ENCODE results near the gene ARID1B. TPM values are rescaled to one million over a fixed set of nuclear protein-coding genes. Genes with fewer than 3 reads are reported as not detected.
A peak's percentile ranks its signal among the peaks of the same experiment; 100 is the strongest.

Gene ARID1B
- total RNA-seq, 1 experiment from 2014 or later = 86.3 TPM

DNA sequence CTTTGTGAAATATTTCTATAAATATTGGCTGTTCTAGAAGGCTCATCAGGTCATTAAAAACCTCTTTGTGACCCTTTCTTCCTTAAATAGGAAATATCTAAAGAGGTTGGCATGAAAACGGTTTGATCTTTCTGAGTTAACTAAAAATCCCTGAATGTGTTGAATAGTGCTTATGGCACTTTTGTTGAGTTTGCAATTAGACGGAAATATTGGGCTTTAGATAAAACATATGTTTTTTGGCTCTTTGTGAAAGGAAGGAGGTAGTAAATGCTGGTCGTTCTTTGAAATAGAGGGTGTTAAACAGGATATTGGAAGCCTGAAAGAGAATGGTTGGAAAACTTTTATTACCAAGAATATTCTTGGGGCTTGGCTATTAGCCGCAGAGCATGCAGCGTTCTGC lies 163.0 kb downstream of the ARID1B start:
- intact Hi-C loops (cut with micrococcal nuclease; ENCODE audit: unreplicated experiment) = no loop called here
- Histone ChIP-seq H3K4me3 (ENCODE audit: low read depth, low read length, poor library complexity, severe bottlenecking) (no peak overlapping the region), H3K36me3 (ENCODE audit: insufficient read depth, low read length, poor library complexity, severe bottlenecking) (peaks cover 3% of the 10 kb centered on the region), H3K27ac (ENCODE audit: low read depth, low read length, poor library complexity, severe bottlenecking) (no peak overlapping the region), H3K4me1 (ENCODE audit: insufficient read depth, low read length, poor library complexity, severe bottlenecking) (peaks cover 12% of the 10 kb centered on the region), H3K9me3 (ENCODE audit: low read depth, low read length, poor library complexity, severe bottlenecking) (no peaks in the 10 kb centered on the region), H3K27me3 (replicated peaks; ENCODE audit: insufficient read depth, low read depth, low read length, poor library complexity) (no peaks in the 10 kb centered on the region)
- ChIA-PET CTCF (no interaction called here), POLR2A (ENCODE audit: low non-redundant PET) (interaction anchor here (0.6 kb wide), 1 partner anchor 14 kb away, joined by 3 read pairs; no protein-coding TSS in a partner anchor)
- TF ChIP-seq, protein P1, sequence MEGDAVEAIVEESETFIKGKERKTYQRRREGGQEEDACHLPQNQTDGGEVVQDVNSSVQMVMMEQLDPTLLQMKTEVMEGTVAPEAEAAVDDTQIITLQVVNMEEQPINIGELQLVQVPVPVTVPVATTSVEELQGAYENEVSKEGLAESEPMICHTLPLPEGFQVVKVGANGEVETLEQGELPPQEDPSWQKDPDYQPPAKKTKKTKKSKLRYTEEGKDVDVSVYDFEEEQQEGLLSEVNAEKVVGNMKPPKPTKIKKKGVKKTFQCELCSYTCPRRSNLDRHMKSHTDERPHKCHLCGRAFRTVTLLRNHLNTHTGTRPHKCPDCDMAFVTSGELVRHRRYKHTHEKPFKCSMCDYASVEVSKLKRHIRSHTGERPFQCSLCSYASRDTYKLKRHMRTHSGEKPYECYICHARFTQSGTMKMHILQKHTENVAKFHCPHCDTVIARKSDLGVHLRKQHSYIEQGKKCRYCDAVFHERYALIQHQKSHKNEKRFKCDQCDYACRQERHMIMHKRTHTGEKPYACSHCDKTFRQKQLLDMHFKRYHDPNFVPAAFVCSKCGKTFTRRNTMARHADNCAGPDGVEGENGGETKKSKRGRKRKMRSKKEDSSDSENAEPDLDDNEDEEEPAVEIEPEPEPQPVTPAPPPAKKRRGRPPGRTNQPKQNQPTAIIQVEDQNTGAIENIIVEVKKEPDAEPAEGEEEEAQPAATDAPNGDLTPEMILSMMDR (conservative IDR thresholded peaks at IDR 0.05; ENCODE audit: low read depth, low read length) = no peak
- no peak for TF ChIP-seq EZH2 (IDR thresholded peaks at IDR 0.05; ENCODE audit: borderline replicate concordance, low read depth, low read length, poor library complexity, severe bottlenecking)
- DNase-seq (ENCODE audit: low spot score) = no peak
- no TSS peak for BruUV-seq (replicated peaks)

DNA sequence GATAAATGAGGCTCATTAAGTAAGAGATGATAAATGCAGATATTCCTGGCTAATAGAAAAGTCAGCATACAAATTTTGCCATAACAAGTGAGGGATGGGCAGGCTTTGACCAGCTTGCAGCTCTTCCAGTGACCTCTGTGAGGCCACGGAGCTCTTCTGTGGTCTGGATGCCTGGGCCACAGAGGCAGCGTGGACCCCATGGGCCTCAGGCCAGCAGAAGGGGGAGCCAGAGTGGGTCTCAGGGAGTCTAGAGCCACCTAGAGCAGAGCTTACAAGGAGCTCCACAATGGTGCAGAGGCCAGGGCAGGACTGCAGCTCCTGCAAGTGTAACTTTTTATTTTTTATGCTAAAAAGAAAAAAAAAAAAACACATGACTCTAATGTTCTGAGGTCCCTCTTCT lies 165.1 kb downstream of the ARID1B start:
- no peak for TF ChIP-seq EZH2 (IDR thresholded peaks at IDR 0.05; ENCODE audit: borderline replicate concordance, low read depth, low read length, poor library complexity, severe bottlenecking)
- TF ChIP-seq, protein P1 (conservative IDR thresholded peaks at IDR 0.05; ENCODE audit: low read depth, low read length) = no peak
- no peak overlapping the region for H3K4me3 ChIP-seq (ENCODE audit: low read depth, low read length, poor library complexity, severe bottlenecking)
- H3K36me3 ChIP-seq (ENCODE audit: insufficient read depth, low read length, poor library complexity, severe bottlenecking) = no peaks in the 10 kb centered on the region
- DNase-seq (ENCODE audit: low spot score) = no peak
- peaks cover 20% of the 10 kb centered on the region for H3K4me1 ChIP-seq (ENCODE audit: insufficient read depth, low read length, poor library complexity, severe bottlenecking)
- intact Hi-C loops (cut with micrococcal nuclease; ENCODE audit: unreplicated experiment) = no loop called here
- no peak overlapping the region for H3K27ac ChIP-seq (ENCODE audit: low read depth, low read length, poor library complexity, severe bottlenecking)
- no peaks in the 10 kb centered on the region for H3K9me3 ChIP-seq (ENCODE audit: low read depth, low read length, poor library complexity, severe bottlenecking)
- no TSS peak for BruUV-seq (replicated peaks)
- no peaks in the 10 kb centered on the region for H3K27me3 ChIP-seq (replicated peaks; ENCODE audit: insufficient read depth, low read depth, low read length, poor library complexity)
- ChIA-PET CTCF (interaction anchor here (0.7 kb wide), 1 partner anchor 90 kb away, joined by 3 read pairs; no protein-coding TSS in a partner anchor), POLR2A (ENCODE audit: low non-redundant PET) (no interaction called here)

DNA sequence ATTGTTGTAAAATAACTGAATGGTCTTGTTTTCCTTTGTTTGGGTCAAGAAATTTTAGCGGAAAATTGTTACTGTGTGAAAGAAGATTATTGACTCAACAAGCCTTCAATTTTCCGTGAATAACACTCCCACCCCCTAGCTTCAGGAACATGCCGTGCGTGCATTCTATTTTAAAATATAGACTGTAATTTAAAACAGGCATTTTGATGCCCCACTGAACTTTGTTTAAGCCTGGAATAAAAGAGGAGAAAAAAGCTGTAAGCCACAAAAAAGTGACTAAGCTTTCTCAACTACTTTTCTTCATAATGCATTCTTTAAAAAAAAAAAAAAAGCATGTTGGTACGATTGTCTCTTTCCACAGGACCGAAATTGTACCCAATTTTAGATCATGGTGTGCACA lies 166.0 kb downstream of the ARID1B start:
- Histone ChIP-seq H3K27me3 (replicated peaks; ENCODE audit: insufficient read depth, low read depth, low read length, poor library complexity) (no peaks in the 10 kb centered on the region), H3K27ac (ENCODE audit: low read depth, low read length, poor library complexity, severe bottlenecking) (no peak overlapping the region), H3K4me1 (ENCODE audit: insufficient read depth, low read length, poor library complexity, severe bottlenecking) (peaks cover 22% of the 10 kb centered on the region), H3K4me3 (ENCODE audit: low read depth, low read length, poor library complexity, severe bottlenecking) (no peak overlapping the region), H3K9me3 (ENCODE audit: low read depth, low read length, poor library complexity, severe bottlenecking) (no peaks in the 10 kb centered on the region), H3K36me3 (ENCODE audit: insufficient read depth, low read length, poor library complexity, severe bottlenecking) (no peaks in the 10 kb centered on the region)
- POLR2A ChIA-PET (ENCODE audit: low non-redundant PET) = interaction anchor here (0.6 kb wide), 1 partner anchor 109 kb away, joined by 3 read pairs; no protein-coding TSS in a partner anchor
- DNase-seq (ENCODE audit: low spot score) = no peak
- TF ChIP-seq EZH2 (IDR thresholded peaks at IDR 0.05; ENCODE audit: borderline replicate concordance, low read depth, low read length, poor library complexity, severe bottlenecking) = no peak
- TF ChIP-seq, protein P1 (conservative IDR thresholded peaks at IDR 0.05; ENCODE audit: low read depth, low read length) = 0 out of 2 replicates have a peak, but pooled peaks have one; percentile 11
- no TSS peak for BruUV-seq (replicated peaks)
- CTCF ChIA-PET = interaction anchor here (0.6 to 0.7 kb wide), 2 partner anchors 87 to 89 kb away, joined by 3 to 5 read pairs; no protein-coding TSS in a partner anchor
- intact Hi-C loops (cut with micrococcal nuclease; ENCODE audit: unreplicated experiment) = no loop called here
